Esophagus muscularis mucosa (tissue), 4 donors: ENCODE results near the gene DGKB. TPM values are rescaled to one million over a fixed set of nuclear protein-coding genes. Genes with fewer than 3 reads are reported as not detected.

ENCODE experiments used
- DNase-seq: peaks from one replicate; pipeline ENCODE4 v3.0.0-alpha.2; 2017; ENCODE audit errors: extremely low spot score
- H3K27ac ChIP-seq, 4 donors: fragments of 200-600 bp; sonication (generic); replicated peaks in 1 of 4; 1 replicate in 3 of 4; 2 replicates in 1 of 4; pipeline ENCODE4 v1.5.1; 2016 to 2019; ENCODE audit warnings: mild to moderate bottlenecking in 1 of 4
- H3K27me3 ChIP-seq, 4 donors: fragments of 200-600 bp; sonication (generic); one replicate each; pipeline versions ENCODE4 v1.5.1 to v1.6.0; 2016 to 2019
- H3K36me3 ChIP-seq, 4 donors: fragments of 200-600 bp; sonication (generic); one replicate each; pipeline ENCODE4 v1.5.1; 2016 to 2019
- H3K4me1 ChIP-seq, 4 donors: fragments of 200-600 bp; sonication (generic); one replicate each; pipeline ENCODE4 v1.5.1; 2016 to 2019
- H3K4me3 ChIP-seq, 4 donors: fragments of 200-600 bp; sonication (generic); 1 replicate in 2 of 4; 2 replicates in 2 of 4; pipeline ENCODE4 v1.5.1; 2016 to 2019; ENCODE audit warnings: mild to moderate bottlenecking in 4 of 4, moderate library complexity in 1 of 4
- H3K9me3 ChIP-seq, 4 donors: fragments of 200-600 bp; sonication (generic); 1 replicate in 3 of 4; 2 replicates in 1 of 4; pipeline ENCODE4 v1.5.1; 2016 to 2019
- EP300 ChIP-seq: sonication (generic); formaldehyde crosslinking; IDR thresholded peaks from one replicate; pipeline ENCODE4 v1.6.1; 2017; ENCODE audit warnings: antibody characterized with exemption
- POLR2A ChIP-seq: fragments of 450-650 bp; IDR thresholded peaks from one replicate; pipeline ENCODE4 v1.6.1; 2017; ENCODE audit warnings: antibody characterized with exemption, moderate library complexity, mild to moderate bottlenecking, low read depth
- POLR2AphosphoS5 ChIP-seq, 2 donors: sonication (generic); formaldehyde crosslinking; IDR thresholded peaks; one replicate each; pipeline ENCODE4 v1.6.1; 2017; ENCODE audit warnings: antibody characterized with exemption in 2 of 2
- WGBS: methylation state at CpG from one replicate; pipeline ENCODE4 v1.1.5; 2018; 5-methylcytosine and 5-hydroxymethylcytosine counted together
- intact Hi-C: fragments of 100-400 bp; cut with DNase I; formaldehyde crosslinking; loops from one replicate; pipeline ENCODE4 v1.15.1; 2023
- total RNA-seq, 4 donors: library from RNA; depleted of rRNA; stranded (reverse); fragments of >200 nt; gene quantifications; one replicate each; pipeline versions ENCODE4 v1.1.0 to v1.2.1, GENCODE V29; 2016
- TF ChIP-seq, protein P1 (sequence below), 3 experiments: fragments of 200-600 bp in 2 of 3; fragments of 450-650 bp in 1 of 3; sonication (generic) in 2 of 3; IDR thresholded peaks; one replicate each; pipeline ENCODE4 v1.5.1; 2017 to 2019; ENCODE audit warnings: antibody characterized with exemption in 3 of 3, mild to moderate bottlenecking in 2 of 3, moderate library complexity in 1 of 3

The DGKB gene
- total RNA-seq, 4 donors from 2014 or later, result 10.4 to 18.5 (median 16.0) TPM

DNA sequence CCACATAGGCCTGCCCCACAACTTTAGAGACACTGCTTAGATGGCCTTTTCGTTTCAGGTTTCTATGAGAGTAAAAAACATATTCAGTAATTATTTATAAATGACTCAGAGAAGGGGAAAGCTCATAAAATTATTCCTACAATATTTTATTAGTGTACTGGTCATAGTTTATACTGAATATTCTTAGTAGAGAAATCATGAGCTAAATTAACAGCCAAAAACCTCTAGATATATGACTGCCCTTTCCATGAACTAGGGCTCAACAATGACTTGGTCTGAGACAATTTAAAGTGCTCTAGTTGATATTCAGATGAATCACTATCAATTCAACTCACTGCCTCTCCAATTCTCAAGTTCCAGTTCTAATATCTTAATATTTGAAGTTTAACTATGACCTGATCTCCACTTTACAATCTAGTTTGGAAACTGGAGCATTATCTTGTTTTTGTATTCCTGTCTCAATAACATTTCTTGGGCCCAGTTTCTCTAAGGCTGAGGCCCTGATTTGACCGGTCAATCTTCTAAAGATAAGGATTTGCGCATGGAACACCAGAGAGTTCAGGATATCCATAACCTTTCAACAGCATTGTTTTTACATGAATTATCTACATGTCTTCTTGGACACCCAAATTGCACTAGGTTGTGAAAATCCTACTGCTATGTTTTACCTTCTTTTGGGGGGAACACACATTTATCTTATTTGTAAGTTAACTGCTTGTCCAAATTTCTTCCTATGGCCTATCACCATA is 141.6 kb downstream of the DGKB start:
- H3K36me3 ChIP-seq, result no peaks in the 10 kb centered on the region
- TF ChIP-seq, protein P1, sequence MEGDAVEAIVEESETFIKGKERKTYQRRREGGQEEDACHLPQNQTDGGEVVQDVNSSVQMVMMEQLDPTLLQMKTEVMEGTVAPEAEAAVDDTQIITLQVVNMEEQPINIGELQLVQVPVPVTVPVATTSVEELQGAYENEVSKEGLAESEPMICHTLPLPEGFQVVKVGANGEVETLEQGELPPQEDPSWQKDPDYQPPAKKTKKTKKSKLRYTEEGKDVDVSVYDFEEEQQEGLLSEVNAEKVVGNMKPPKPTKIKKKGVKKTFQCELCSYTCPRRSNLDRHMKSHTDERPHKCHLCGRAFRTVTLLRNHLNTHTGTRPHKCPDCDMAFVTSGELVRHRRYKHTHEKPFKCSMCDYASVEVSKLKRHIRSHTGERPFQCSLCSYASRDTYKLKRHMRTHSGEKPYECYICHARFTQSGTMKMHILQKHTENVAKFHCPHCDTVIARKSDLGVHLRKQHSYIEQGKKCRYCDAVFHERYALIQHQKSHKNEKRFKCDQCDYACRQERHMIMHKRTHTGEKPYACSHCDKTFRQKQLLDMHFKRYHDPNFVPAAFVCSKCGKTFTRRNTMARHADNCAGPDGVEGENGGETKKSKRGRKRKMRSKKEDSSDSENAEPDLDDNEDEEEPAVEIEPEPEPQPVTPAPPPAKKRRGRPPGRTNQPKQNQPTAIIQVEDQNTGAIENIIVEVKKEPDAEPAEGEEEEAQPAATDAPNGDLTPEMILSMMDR (IDR thresholded peaks at IDR 0.05), result no peak
- TF ChIP-seq EP300 (no peak), POLR2A (no peak), POLR2AphosphoS5 (IDR thresholded peaks at IDR 0.05) (no peak)
- intact Hi-C loops, result loop anchor here (5.0 kb wide), 1 partner anchor 136 kb away; no protein-coding TSS in a partner anchor
- no peak for DNase-seq
- peak overlapping the region in 1 of 4 donors; percentile 3 for H3K4me3 ChIP-seq
- peaks cover 19 to 39% (median 27%) of the 10 kb centered on the region in 4 donors for H3K4me1 ChIP-seq
- no peaks in the 10 kb centered on the region for H3K27me3 ChIP-seq
- no peaks in the 10 kb centered on the region for H3K9me3 ChIP-seq
- 77% methylated on average over 3 of the region's 3 CpGs for WGBS
- peak overlapping the region; percentile 67 to 85 (median 77) for H3K27ac ChIP-seq

DNA sequence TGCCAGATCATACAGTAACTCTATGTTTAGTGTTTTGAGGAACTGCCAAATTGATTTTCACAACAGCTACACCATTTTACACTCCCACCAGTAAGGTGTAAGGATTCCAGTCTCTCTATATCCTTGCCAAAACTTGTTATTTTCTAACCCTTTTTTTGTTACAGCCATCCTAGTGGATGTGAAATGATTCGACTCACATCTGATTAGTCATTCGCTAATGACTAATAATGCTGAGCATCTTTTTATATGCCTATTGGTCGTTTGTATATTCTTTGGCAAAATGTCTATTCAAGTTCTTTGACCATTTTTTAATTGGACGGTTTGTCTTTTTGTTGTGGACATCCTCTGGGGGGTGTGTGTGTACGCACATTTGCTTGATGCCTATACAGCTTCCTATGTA is 142.8 kb downstream of the DGKB start:
- TF ChIP-seq EP300, result no peak
- no peak for TF ChIP-seq POLR2AphosphoS5 (IDR thresholded peaks at IDR 0.05)
- TF ChIP-seq, protein P1 (IDR thresholded peaks at IDR 0.05), result no peak
- H3K27me3 ChIP-seq, result no peaks in the 10 kb centered on the region
- WGBS, result 91% methylated on average over 5 of the region's 5 CpGs
- H3K4me1 ChIP-seq, result peaks cover 19 to 36% (median 26%) of the 10 kb centered on the region in 4 donors
- H3K36me3 ChIP-seq, result no peaks in the 10 kb centered on the region
- no peak overlapping the region for H3K4me3 ChIP-seq
- H3K9me3 ChIP-seq, result no peaks in the 10 kb centered on the region
- DNase-seq, result no peak
- intact Hi-C loops, result loop anchor here (5.0 kb wide), 1 partner anchor 138 kb away; no protein-coding TSS in a partner anchor
- H3K27ac ChIP-seq, result no peak overlapping the region

DNA sequence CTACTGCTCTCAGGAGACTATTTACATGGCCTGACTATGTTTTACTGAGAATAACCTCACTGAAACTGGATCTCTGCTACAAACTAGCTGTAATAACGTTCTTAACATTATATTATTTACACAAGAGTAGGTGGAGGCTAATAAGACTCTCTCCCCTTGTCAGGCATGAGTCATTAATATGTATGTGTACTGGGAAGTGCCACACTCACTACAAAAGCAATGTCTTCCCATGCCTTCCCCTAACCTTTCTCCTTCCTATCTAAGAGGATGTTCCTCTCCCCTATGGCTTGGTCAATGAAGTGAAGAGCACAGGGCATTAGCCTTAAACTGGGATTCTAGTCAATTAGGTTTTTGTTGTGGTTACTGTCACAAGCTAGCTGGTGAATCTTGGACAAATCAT is 147.9 kb downstream of the DGKB start:
- 20% methylated on average over 1 of the region's 1 CpG for WGBS
- intact Hi-C loops, result no loop called here
- no peaks in the 10 kb centered on the region for H3K9me3 ChIP-seq
- H3K36me3 ChIP-seq, result no peaks in the 10 kb centered on the region
- no peaks in the 10 kb centered on the region for H3K4me1 ChIP-seq
- no peak overlapping the region for H3K27ac ChIP-seq
- TF ChIP-seq, protein P1 (IDR thresholded peaks at IDR 0.05), result no peak
- TF ChIP-seq POLR2A (no peak), EP300 (no peak), POLR2AphosphoS5 (IDR thresholded peaks at IDR 0.05) (no peak)
- H3K4me3 ChIP-seq, result no peak overlapping the region
- no peak for DNase-seq
- H3K27me3 ChIP-seq, result no peaks in the 10 kb centered on the region

DNA sequence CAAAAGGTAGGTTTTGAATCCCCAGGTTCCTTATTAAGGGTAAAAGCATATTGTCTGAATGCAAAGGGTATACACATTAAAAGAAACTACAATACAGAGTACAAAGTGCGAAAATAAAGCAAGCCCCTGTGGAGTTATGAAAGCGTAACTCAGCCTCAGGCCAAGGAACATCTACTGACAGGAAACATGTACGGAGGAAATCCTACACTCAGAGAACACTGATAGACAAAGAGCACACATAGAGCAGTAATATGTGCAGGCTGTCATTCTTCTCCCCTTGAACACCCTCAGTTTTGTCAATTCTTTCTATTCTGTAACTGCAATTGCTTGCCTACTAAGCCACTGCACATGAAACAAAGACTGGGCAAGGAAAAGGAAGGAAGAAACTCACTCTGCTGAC is 150.2 kb downstream of the DGKB start:
- TF ChIP-seq, protein P1 (IDR thresholded peaks at IDR 0.05), result no peak
- TF ChIP-seq EP300 (no peak), POLR2AphosphoS5 (IDR thresholded peaks at IDR 0.05) (no peak), POLR2A (no peak)
- H3K4me1 ChIP-seq, result peaks cover 0 to 12% (median 8%) of the 10 kb centered on the region in 4 donors
- intact Hi-C loops, result no loop called here

More for the DNA sequence above, 150.2 kb downstream of the DGKB start:
- H3K9me3 ChIP-seq, result no peaks in the 10 kb centered on the region
- WGBS, result 89% methylated on average over 3 of the region's 3 CpGs
- H3K4me3 ChIP-seq, result no peak overlapping the region
- no peaks in the 10 kb centered on the region for H3K27me3 ChIP-seq
- no peaks in the 10 kb centered on the region for H3K36me3 ChIP-seq
- no peak overlapping the region for H3K27ac ChIP-seq
- DNase-seq, result no peak
